Medulla oblongata (tissue), 1 donor: ENCODE data around the gene MID1IP1.
A peak's percentile ranks its signal among the peaks of the same experiment; 100 is the strongest.

Source experiments
- DNase-seq: peaks from one replicate; pipeline ENCODE4 v3.0.0-alpha.2; 2015; ENCODE audit errors: extremely low spot score

The MID1IP1 gene, protein sequence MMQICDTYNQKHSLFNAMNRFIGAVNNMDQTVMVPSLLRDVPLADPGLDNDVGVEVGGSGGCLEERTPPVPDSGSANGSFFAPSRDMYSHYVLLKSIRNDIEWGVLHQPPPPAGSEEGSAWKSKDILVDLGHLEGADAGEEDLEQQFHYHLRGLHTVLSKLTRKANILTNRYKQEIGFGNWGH

DNA sequence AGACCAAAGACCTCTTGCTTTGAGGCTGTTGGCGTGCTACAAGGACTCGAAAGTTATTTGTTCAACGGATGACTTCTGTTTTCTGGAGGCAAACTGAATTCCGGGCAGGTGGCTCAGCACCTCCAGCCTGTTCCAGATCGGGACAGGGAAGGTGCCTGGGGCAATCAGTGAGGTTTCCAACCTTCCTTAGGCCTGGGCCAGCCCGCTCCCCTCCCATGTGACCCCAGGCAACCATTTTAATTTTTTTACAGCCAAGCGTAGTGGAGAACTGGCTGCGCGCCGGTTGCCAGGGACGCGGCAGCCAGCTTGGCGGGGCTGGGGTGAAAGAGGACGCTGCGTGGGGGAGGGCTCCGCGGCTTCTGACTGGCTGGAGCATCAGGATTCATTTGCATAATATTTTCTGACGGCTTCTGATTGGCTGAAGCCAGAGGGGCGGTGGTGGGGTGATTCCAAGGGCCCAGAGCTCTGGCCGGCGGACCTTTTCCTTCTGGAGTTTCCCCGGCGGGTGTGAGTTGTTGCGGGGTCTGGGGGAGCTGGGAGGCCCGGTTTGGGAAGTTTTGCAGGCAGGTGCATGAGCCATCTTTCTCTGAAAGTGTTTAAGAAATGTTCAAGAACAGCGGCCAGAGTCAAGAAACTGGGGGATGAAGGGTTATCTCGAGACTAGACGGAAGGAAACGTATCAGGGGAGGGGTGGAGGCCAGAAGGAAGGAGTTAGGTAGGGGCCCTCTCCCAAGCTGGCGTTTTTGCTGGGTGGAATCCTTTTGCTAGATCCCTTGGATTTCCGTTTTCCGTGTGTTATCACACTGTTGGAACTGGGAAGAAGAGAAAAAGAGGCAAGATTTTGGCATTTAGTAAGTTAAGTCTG is at the start of gene MID1IP1:
MID1IP1 (plus strand) TSS at position 479 of the 865 bp plus-strand sequence. CDS start 3,488 bp downstream, outside the sequence.
- DNase-seq, result peak; percentile 93

DNA sequence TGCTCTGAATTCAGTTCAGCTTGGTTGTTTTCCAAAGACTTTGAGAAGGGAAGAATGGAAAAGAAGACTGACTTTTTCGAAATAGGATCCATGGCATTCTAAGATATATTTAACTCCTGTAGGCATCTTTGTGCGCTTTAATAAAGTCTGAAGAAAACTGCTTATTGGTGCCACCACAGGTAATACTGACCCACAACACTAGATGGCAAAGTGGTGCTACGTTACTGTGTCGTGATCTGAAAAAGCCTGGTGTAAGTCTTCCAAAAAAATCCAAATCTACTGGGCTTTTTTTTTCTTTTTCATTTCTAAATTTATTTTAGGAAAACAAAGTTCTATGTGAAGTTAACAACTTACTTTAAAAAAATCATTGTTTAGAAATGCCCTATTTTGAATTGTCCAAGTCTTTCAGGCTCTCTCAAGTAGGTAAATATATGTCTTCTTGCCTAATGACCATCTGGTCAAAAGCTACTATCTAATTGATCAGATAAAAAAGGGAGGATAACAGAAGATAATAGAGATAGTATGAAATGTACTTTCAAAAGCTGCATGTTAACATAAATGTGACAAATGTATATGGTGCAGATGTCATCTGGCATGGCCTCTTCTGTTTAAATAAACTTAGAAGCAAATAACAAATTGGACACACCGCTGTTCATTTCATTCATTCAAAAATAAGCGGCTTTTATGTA is 47.0 kb upstream of the MID1IP1 start:
- peak; percentile 63 for DNase-seq

DNA sequence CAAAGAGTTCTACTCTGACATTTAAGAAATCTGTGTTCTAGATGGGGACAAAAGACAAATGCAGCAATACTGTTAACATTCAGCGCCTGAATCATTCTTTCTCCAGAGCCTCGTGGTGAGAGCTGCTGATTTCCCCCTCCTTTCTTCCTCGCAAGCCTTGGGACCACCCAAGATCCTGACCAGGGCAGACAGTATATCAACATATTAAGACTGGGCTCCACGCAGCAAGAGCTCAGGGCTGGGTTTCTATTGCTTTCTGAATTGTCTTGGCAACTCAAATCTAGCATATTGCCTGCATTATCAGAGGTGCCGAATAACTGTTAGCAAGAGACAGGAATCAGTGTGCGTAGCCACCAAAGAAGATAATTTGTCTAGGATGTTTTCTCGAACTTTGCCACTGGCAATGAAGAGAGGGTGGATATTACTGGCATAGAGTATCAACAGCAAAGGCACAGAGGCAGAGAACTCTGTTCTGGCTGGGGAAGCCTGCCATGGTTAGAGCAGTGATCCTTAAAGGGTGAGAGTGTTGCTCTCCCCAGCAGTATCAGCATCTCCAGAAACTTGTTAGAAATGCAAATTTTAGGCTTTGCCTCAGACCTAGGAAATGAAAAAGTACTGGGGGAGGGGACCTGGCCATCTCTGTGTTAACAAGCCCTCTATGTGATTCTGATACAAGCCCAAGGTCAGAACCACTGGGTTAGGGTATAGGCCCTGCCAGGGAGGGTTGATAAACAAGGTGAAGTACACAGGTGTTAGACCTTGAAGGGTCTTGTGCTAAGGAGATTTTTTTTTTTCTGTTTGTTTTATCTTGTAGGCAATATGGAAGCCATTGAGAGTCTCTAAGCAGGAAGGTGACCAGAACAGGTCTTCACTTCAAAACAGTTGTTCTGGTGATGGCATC is 46.2 kb upstream of the MID1IP1 start:
- DNase-seq, result no peak

DNA sequence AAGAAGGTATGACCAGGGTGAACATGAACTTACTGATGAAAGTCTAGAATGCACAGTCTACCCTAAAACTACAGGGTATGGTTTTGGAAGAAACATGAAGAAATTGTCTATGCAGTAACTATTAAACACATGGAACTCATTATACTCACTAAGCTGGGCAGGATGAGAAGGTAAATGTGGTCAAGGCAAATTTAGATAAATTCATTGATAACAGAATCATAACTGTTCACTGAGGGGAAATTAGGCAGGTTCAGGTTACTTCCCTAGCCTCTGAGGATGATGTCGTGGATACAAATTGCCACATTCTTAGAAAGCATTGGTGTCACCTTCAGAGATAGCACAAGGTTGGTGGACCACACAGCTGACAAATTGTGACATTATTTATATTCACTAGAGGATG is 40.4 kb upstream of the MID1IP1 start:
- DNase-seq, result no peak

DNA sequence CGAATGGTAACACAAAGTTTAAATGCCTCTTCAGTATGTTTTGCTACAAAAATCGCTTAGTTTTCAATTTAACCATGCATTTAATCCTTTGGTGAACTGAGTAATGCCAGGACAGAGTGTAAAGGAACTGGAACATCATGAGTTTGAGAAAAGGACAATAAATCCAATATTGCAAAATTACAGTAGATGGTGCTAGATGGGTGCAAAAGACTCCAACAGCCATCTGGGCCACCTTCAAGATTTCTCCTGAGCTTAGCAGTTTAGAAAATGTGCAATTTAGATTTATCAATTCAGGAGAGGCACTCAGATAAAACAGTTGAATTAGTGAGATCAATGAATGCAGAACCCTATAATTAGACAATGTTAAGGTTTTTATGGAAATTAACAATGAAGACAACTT is 33.2 kb upstream of the MID1IP1 start:
- DNase-seq, result peak; percentile 19

DNA sequence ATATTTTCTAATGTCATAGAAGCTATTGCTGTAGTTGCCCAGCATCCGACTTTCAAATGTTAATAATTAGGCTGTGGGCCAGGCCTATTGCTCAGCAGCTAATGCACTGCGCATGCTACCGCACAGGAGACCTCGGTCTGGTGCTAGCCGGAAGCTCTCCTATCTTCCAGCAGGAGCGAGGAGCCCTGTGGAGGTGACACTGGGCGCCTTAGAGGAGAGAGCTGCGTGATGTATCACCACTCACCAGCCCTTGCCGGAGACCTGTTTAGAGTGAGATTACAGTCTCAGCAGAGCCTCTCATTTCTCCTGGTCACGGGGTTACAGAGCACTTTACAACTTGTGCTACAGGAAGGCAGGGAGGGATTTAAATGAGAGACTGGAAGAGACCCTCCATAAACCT is 31.1 kb upstream of the MID1IP1 start:
- no peak for DNase-seq

DNA sequence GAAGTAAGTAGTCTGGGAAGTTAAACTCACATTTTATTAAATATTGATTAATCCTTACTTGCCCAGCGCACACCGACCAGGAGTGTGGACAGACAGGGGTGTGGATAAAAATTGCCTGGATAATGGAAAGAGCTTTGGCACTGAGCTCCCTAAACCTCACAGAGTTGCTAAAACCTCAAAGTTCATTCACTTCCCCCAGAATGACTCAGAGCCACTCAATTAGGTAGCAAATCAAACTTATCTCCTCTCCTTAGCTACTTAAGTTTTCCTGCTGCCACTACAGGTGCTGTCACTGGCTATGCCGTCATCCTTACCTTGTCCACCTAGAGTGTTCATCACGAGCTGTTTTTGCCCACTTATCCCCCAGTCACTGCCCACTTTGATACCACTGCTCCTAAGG is 27.0 kb upstream of the MID1IP1 start:
- DNase-seq, result no peak

DNA sequence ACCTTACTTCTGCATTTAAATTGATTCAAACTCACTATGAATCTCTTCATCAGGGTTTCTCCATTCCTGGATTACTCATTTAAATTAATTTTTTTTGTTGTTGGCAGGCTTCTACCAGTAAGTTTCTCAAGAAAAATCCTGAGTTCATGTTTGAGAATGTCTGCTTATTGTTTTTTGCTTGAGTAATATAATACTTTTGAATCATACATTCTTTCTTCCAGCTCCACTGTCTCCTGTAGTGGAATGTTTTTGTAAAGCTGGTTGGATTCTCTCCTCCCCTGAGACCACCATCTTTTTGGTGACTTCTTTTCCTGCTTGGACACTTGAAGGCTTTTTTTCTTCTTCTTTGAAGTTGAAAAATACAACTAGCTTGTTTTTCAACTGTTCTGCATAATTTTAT is 4.3 kb upstream of the MID1IP1 start:
- no peak for DNase-seq

DNA sequence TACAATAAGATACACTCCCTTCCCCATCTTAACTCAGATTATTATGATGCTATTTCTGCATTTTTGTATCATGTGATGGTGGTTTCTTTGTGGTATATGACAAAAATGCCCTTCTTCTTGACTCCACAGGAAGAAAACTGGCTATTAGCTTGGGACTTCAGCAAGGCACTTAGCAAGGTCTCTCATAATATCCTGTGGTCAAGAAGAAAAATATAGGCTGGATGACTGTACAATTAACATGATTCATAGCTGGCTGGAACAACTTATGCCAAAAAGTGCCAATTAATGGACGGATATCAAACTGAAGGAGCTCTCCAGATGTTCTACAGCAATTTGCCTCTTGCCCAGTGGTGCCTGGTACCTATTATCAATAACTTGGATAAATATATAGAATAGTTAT is 2.3 kb upstream of the MID1IP1 start:
- no peak for DNase-seq

DNA sequence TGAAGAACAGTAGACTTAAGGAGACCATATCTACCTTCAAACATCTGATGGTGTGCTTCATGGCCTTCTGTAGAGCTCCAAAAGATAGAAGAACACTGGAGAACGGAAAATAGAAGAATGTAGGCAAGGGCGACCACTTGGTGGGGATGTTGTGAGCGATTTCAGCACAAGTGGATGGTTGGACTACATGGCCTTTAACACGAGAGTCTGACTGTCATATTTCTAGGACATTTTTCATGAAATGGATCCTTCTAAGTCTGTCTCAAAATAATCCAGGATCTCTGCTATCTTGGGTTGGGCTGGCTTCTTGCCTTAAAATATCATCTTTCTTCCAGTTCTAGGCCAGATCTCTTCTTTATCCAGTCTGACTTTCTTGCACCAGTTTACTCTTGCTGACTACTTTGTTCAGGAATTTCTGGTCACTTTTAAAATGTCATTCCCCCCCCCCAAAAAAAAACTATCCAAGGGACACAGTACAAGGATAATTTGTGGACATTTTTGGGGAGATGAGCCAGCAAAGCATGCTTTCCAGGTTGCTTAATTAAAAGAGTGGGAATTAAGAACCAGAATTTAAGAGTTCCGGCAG is 1.2 kb upstream of the MID1IP1 start:
- peak; percentile 49 for DNase-seq

DNA sequence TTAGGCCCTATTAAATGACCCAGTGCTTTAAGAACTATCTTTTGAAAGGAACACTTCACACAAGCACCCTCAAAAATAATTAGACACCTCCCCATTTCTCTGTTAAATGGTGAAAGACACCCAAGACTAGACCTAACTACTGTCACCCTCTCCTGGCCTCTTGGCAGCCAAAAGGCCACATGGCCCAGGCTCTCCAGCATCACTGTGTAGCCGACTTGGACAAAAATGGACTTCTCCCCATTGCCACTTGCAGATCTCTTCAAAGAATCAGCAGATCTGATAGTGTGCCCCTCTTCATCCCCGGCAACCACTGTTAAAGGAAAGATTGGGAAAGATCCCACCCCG is 2.0 kb downstream of the MID1IP1 start:
- DNase-seq, result no peak

DNA sequence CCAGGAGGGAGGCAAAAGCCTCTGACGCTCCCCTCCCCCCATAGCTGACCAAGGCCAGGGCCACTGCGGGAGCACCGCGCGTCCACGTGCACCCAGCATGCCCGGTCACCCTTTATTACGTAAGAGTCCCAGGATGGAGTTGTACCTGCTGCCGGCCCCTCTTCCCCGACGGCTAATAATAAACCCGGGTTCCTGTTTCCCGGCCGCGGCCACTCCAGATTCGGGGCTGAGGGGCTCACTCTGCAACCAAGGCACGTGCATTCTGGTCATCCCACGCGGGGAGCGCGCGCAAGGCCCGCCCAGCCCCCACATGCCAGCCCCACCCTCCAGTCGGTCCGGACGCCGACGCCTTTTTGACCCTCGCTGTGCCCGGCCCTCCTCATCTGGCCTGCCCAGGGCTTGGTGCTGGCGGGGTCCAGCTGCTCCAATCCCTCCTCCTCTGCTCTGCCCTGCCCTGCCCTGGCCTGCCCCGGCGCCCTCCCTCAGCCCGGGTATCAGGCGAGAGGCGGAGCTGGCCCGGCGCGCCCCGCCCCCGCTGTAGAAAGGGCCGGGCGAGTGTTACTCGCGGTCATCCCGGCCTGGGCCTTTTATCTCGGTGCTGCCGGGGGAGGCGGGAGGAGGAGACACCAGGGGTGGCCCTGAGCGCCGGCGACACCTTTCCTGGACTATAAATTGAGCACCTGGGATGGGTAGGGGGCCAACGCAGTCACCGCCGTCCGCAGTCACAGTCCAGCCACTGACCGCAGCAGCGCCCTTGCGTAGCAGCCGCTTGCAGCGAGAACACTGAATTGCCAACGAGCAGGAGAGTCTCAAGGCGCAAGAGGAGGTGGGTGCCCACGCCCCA is 2.6 kb downstream of the MID1IP1 start:
- DNase-seq, result peak; percentile 85

DNA sequence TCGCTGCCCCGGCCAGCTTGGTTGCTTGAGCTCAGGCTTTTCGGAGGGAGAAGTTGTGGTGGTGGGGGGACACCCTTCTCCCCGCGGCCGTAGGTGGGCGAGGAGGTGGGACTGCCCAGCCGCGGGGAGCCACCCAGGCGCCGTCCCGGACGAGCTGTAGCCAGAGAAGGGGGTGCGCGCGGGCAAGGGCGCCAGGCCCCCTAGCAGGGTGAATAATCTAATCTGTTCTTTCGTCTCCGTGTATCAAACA is 3.1 kb downstream of the MID1IP1 start:
- DNase-seq, result no peak

DNA sequence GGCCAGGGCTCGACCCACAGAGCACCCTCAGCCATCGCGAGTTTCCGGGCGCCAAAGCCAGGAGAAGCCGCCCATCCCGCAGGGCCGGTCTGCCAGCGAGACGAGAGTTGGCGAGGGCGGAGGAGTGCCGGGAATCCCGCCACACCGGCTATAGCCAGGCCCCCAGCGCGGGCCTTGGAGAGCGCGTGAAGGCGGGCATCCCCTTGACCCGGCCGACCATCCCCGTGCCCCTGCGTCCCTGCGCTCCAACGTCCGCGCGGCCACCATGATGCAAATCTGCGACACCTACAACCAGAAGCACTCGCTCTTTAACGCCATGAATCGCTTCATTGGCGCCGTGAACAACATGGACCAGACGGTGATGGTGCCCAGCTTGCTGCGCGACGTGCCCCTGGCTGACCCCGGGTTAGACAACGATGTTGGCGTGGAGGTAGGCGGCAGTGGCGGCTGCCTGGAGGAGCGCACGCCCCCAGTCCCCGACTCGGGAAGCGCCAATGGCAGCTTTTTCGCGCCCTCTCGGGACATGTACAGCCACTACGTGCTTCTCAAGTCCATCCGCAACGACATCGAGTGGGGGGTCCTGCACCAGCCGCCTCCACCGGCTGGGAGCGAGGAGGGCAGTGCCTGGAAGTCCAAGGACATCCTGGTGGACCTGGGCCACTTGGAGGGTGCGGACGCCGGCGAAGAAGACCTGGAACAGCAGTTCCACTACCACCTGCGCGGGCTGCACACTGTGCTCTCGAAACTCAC is 3.6 kb downstream of the MID1IP1 start:
- peak; percentile 2 for DNase-seq

DNA sequence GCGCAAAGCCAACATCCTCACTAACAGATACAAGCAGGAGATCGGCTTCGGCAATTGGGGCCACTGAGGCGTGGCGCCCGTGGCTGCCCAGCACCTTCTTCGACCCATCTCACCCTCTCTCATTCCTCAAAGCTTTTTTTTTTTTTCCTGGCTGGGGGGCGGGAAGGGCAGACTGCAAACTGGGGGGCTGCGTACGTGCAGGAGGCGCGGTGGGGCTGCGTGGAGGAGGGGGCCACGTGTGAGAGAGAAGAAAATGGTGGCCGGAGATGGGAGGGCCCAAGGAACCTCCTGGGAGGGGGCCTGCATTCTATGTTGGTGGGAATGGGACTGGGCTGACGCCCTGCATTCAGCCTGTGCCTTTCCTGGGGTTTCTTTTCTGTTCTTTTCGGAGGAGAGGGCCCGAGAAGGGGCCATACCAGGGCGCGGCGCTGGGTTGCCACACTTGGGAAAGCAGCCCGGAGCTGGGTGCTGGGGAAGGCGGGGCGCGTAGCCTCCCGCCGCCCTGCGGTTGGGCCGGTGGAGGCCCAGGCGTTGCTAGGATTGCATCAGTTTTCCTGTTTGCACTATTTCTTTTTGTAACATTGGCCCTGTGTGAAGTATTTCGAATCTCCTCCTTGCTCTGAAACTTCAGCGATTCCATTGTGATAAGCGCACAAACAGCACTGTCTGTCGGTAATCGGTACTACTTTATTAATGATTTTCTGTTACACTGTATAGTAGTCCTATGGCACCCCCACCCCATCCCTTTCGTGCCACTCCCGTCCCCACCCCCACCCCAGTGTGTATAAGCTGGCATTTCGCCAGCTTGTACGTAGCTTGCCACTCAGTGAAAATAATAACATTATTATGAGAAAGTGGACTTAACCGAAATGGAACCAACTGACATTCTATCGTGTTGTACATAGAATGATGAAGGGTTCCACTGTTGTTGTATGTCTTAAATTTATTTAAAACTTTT is 4.5 kb downstream of the MID1IP1 start:
- DNase-seq, result peak; percentile 68

DNA sequence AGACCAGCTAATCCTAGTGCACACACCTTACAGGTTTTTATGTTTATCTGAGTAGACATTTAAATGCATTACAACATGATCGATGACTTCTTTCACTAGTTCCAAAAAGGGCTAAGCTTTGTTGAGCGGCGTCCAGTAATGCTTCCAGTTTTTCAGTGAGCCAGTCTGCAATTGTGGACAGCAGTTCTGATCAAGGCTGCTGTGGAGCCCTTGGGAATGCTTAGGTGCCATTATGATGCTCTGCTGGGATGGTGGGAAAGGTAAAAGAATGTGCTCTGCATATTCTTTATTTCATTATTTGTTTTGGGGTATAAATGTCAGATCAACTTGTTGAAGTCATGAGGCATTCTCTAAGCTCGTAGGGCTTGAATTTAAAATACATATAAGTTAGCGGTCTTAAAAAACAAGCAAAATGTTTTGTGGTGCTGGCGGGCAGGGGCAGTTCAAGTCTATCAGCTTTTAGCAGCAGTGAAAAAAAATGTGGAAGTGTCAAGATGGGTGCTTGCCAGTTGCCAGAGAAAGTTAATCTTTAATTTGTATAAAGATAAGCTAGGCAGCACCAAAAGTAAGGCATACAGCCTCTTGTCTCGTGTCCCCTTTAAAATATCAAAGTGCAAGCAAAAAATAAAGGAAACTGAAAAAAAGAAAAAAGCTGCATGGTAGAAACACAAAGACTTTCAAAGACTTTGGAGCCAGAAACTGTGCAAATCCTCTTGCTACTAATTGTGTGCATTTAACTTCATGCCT is 5.8 kb downstream of the MID1IP1 start:
- DNase-seq, result peak; percentile 10

DNA sequence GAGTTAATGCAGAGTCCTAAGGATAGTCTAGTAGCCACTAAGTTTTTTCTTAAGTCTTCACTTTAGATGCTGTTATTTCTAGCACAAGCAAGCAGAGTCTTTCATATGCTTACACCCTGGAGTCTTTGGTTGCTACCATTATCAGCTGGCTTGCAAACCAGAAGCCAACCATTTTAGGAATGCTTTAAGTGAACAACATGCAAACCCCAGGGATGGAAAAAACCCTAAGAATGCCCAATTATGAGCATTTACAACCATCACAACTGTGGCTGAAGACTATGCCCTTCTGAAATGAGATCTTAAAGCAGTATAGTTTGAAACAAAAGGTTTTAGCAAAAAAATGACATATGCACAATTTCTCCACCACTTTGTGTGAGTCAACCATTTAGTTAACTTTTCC is 6.6 kb downstream of the MID1IP1 start:
- DNase-seq, result no peak
